Measurements from ENCODE around the gene CMPK1. TPM values are rescaled to one million over a fixed set of nuclear protein-coding genes. Genes with fewer than 3 reads are reported as not detected.

The CMPK1 gene
- total and polyA plus RNA-seq, 10 of the 15 experiments (the other 5 are each of a cell fraction or from before 2014, with no cell fraction given) = 43.7 to 159 (median 85.6) TPM

DNA sequence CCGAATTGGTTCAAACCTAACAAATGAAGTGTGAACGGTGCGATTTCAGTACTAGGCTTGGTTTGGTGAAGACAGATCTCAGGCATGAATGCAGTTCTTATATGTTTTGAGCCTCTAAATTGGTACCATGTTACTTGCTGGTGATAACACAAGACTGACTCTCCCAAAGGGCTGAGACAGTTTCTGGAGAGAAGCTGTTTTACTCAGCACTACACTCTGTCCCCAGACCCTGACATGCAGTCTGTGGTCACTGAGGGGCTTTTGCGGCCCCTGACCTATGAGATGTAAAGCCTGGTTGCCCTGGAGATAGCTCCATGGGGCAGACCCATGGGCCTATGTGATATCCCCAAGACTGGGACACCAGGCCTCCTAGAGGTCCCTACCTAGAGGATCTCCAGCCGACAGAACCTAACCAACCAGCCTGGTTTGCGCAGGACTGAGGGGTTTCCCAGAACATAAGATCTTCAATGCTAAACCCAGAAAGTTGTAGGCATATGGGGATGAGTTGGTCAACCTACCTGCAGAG, 63.1 kb downstream of the CMPK1 start (continued):
- TF ChIP-seq GABPA (IDR thresholded peaks at IDR 0.05; ENCODE audit: low read depth) = no peak
- no peak for TF ChIP-seq BRCA1 (IDR thresholded peaks at IDR 0.05; ENCODE audit: low read depth, low read length)

- intact Hi-C loops (cut with micrococcal nuclease; ENCODE audit: unreplicated experiment) (no loop called here), in situ Hi-C loops (cut with MboI) (no loop called here)
- RAD21 ChIA-PET (ENCODE audit: unreplicated experiment) = no interaction called here
- no peaks in the 10 kb centered on the region for H3K4me1 ChIP-seq (ENCODE audit: control insufficient read depth, insufficient read depth, low read length)
- H3K36me3 ChIP-seq (ENCODE audit: control insufficient read depth in 2 of 2, insufficient read depth in 2 of 2, low read length in 1 of 2) = no peaks in the 10 kb centered on the region
- CTCF ChIA-PET = interaction anchor here (0.8 to 2.6 kb wide), 3 partner anchors 8 to 39 kb away, joined by 3 to 10 read pairs (median 4); partner anchors contain the start of gene FOXD2
- no peak overlapping the region for H3K4me2 ChIP-seq (ENCODE audit: control insufficient read depth, insufficient read depth)
- no peak overlapping the region for H3K9ac ChIP-seq (ENCODE audit: control insufficient read depth, insufficient read depth, low read length)
- no peak overlapping the region for H3K4me3 ChIP-seq
- POLR2A ChIA-PET = no interaction called here
- H2AFZ ChIP-seq (ENCODE audit: control insufficient read depth, low read depth, low read length) = no peak overlapping the region
- SMC1A ChIA-PET (ENCODE audit: uncharacterized antibody, unreplicated experiment) = interaction anchor here (0.7 to 1.2 kb wide), 2 partner anchors 9 to 177 kb away, joined by 3 read pairs; no protein-coding TSS in a partner anchor
- 11% methylated on average over 4 of the region's 4 CpGs for WGBS (ENCODE audit: insufficient coverage, insufficient replicate concordance, low lambda C conversion rate, missing lambda C conversion rate)
- no peaks in the 10 kb centered on the region for H4K20me1 ChIP-seq (ENCODE audit: control insufficient read depth, insufficient read depth)
- ATAC-seq = peak; percentile 67
- H3K9me3 ChIP-seq (replicated peaks; ENCODE audit: control insufficient read depth, insufficient read depth, low read length) = no peaks in the 10 kb centered on the region
- no peaks in the 10 kb centered on the region for H3K27me3 ChIP-seq (replicated peaks in 1 of 2; ENCODE audit: control insufficient read depth in 2 of 2, insufficient read depth in 2 of 2, low read length in 1 of 2)
- DNase-seq (ENCODE audit: low read depth, low spot score) = no peak
- BruUV-seq (replicated peaks) = no TSS peak
- H3K27ac ChIP-seq (ENCODE audit: control insufficient read depth, insufficient read depth) = no peak overlapping the region
- no peak for FAIRE-seq
- no peaks in the 10 kb centered on the region for H3K79me2 ChIP-seq (ENCODE audit: control insufficient read depth, insufficient read depth, low read length)
- TF ChIP-seq NFYB (IDR thresholded peaks at IDR 0.05; ENCODE audit: insufficient read depth, low read depth, low read length) (no peak), POLR2A (IDR thresholded peaks at IDR 0.05; ENCODE audit: low read depth, low read length) (no peak), SRF (IDR thresholded peaks at IDR 0.05; ENCODE audit: low read depth in 2 of 2, low read length in 2 of 2) (no peak), MTA2 (IDR thresholded peaks at IDR 0.05; ENCODE audit: low read depth) (no peak), SPI1 (IDR thresholded peaks at IDR 0.05; ENCODE audit: borderline replicate concordance, insufficient read depth, low read depth, low read length) (peak; percentile 86), JUNB (IDR thresholded peaks at IDR 0.05) (no peak), EGR1 (IDR thresholded peaks at IDR 0.05; ENCODE audit: borderline replicate concordance in 1 of 2, low read depth in 2 of 2, low read length in 2 of 2) (no peak), LARP7 (IDR thresholded peaks at IDR 0.05) (no peak), EP300 (IDR thresholded peaks at IDR 0.05; ENCODE audit: borderline replicate concordance in 1 of 2, control insufficient read depth in 1 of 2, low read depth in 2 of 2, low read length in 2 of 2) (no peak), POU2F2 (IDR thresholded peaks at IDR 0.05; ENCODE audit: borderline replicate concordance, low read depth, low read length) (no peak), ATF2 (IDR thresholded peaks at IDR 0.05; ENCODE audit: low read length) (no peak), SUZ12 (IDR thresholded peaks at IDR 0.05; ENCODE audit: unreplicated experiment) (no peak), TCF3 (IDR thresholded peaks at IDR 0.05; ENCODE audit: borderline replicate concordance, insufficient read depth, low read depth, low read length) (no peak), SREBF2 (IDR thresholded peaks at IDR 0.05; ENCODE audit: low read length) (no peak)
- TF ChIP-seq, protein P1, sequence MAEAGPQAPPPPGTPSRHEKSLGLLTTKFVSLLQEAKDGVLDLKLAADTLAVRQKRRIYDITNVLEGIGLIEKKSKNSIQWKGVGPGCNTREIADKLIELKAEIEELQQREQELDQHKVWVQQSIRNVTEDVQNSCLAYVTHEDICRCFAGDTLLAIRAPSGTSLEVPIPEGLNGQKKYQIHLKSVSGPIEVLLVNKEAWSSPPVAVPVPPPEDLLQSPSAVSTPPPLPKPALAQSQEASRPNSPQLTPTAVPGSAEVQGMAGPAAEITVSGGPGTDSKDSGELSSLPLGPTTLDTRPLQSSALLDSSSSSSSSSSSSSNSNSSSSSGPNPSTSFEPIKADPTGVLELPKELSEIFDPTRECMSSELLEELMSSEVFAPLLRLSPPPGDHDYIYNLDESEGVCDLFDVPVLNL (IDR thresholded peaks at IDR 0.05; ENCODE audit: low read depth, low read length) = no peak
Measured at GRCh38 chr1:47399138-47399845, 65.7 kb downstream of the CMPK1 start.
